ENCODE results near the gene PRAMEF17.
"Not testable (repeated sequence)": the region's sequence is repeated elsewhere in the genome, so short reads cannot be mapped to it uniquely, and the experiment has no call there.

DNA sequence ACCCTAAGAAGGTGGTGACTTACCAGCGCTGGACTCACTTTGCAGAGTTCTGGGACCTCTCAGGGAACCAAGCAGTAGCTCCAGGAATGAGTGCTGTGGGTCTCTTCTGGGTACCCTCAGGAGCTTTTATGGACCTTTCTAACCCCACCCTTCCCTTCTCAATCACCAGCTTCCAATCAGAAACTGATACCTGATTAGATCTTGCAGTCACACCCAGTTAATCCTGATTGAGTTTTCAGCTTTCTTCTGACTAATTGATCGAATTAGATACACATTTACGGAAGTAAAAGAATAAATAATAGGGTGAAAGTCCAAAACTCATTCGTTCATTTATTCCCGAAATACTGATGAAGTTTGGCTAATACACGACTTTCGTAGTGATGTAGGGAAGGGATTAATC, 42.4 kb upstream of the PRAMEF17 start, which contains the start of gene PRAMEF14:
- TF ChIP-seq, protein P1, sequence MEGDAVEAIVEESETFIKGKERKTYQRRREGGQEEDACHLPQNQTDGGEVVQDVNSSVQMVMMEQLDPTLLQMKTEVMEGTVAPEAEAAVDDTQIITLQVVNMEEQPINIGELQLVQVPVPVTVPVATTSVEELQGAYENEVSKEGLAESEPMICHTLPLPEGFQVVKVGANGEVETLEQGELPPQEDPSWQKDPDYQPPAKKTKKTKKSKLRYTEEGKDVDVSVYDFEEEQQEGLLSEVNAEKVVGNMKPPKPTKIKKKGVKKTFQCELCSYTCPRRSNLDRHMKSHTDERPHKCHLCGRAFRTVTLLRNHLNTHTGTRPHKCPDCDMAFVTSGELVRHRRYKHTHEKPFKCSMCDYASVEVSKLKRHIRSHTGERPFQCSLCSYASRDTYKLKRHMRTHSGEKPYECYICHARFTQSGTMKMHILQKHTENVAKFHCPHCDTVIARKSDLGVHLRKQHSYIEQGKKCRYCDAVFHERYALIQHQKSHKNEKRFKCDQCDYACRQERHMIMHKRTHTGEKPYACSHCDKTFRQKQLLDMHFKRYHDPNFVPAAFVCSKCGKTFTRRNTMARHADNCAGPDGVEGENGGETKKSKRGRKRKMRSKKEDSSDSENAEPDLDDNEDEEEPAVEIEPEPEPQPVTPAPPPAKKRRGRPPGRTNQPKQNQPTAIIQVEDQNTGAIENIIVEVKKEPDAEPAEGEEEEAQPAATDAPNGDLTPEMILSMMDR (IDR thresholded peaks at IDR 0.05; ENCODE audit: insufficient read depth, low read length, poor library complexity, severe bottlenecking) = not testable (repeated sequence)
- TF ChIP-seq EZH2phosphoT487 (conservative IDR thresholded peaks at IDR 0.05; ENCODE audit: low read length) = not testable (repeated sequence)

All from SU-DHL-6 (cell line).